Body of pancreas (tissue), 4 donors: ENCODE measurements around the gene DDIT3.

Experiments
- POLR2A ChIP-seq, 3 donors: fragments of 450-650 bp; IDR thresholded peaks; one replicate each; pipeline ENCODE4 v1.6.1; 2016; ENCODE audit warnings: antibody characterized with exemption in 3 of 3, mild to moderate bottlenecking in 2 of 3
- TF ChIP-seq, protein P1 (sequence below), 7 experiments: fragments of 450-650 bp in 4 of 7; fragments of 200-600 bp in 3 of 7; sonication (generic) in 3 of 7; IDR thresholded peaks; one replicate each; pipeline ENCODE4 v1.5.1; 2016 to 2019; ENCODE audit warnings: antibody characterized with exemption in 7 of 7

DNA sequence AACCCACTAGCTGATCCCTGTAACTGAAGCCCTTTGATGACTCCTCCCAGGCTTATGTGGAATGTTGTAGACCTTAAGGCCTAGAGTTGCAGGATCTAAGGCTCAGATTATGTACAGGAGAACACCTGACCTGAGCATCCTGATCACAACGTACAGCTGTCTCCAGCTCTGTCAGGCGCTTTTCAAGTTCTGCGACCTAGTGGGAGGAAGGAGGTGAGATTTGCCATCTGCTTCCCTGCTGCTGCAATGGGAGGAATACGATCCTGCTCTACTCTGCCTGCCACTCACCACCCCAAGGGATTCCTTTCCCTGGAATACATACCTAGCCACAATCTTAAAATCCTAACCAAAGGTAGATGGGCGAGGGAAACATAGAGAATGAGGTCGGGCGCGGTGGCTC, 12.8 kb upstream of the DDIT3 start:
- TF ChIP-seq POLR2A (IDR thresholded peaks at IDR 0.05) = no peak
- TF ChIP-seq, protein P1, sequence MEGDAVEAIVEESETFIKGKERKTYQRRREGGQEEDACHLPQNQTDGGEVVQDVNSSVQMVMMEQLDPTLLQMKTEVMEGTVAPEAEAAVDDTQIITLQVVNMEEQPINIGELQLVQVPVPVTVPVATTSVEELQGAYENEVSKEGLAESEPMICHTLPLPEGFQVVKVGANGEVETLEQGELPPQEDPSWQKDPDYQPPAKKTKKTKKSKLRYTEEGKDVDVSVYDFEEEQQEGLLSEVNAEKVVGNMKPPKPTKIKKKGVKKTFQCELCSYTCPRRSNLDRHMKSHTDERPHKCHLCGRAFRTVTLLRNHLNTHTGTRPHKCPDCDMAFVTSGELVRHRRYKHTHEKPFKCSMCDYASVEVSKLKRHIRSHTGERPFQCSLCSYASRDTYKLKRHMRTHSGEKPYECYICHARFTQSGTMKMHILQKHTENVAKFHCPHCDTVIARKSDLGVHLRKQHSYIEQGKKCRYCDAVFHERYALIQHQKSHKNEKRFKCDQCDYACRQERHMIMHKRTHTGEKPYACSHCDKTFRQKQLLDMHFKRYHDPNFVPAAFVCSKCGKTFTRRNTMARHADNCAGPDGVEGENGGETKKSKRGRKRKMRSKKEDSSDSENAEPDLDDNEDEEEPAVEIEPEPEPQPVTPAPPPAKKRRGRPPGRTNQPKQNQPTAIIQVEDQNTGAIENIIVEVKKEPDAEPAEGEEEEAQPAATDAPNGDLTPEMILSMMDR (IDR thresholded peaks at IDR 0.05) = no peak
